GM11168 (cell line): ENCODE data around the gene CHSY1.

Source experiments
- in situ Hi-C: fragments of 300-500 bp; cut with MboI; formaldehyde crosslinking; loops from one replicate; pipeline ENCODE4 v1.12.0; 2022; ENCODE audit warnings: low sequenced_read_pairs; ENCODE audit not compliant: unreplicated experiment

The CHSY1 gene

GRCh38 chr15:101143321-101143720 lies 108.5 kb downstream of the CHSY1 start:
- in situ Hi-C loops = no loop called here

- in situ Hi-C loops = no loop called here
These were observed 109.1 kb downstream of the CHSY1 start for GRCh38 chr15:101142711-101143110.

- in situ Hi-C loops = no loop called here
These were observed 109.8 kb downstream of the CHSY1 start for GRCh38 chr15:101141926-101142527.

GRCh38 chr15:101140697-101141065 lies 111.2 kb downstream of the CHSY1 start:
- in situ Hi-C loops = no loop called here

- in situ Hi-C loops = no loop called here
These were observed 111.7 kb downstream of the CHSY1 start for GRCh38 chr15:101139986-101140696.

- in situ Hi-C loops = no loop called here
These were observed 112.7 kb downstream of the CHSY1 start for GRCh38 chr15:101138913-101139880.

GRCh38 chr15:101138086-101138660 lies 113.7 kb downstream of the CHSY1 start:
- in situ Hi-C loops = no loop called here

- in situ Hi-C loops = no loop called here
These were observed 114.4 kb downstream of the CHSY1 start for GRCh38 chr15:101137312-101137940.

- in situ Hi-C loops = no loop called here
These were observed 115.2 kb downstream of the CHSY1 start for GRCh38 chr15:101136381-101137268.

GRCh38 chr15:101135532-101136166 lies 116.2 kb downstream of the CHSY1 start:
- in situ Hi-C loops = no loop called here

- in situ Hi-C loops = no loop called here
These were observed 117.1 kb downstream of the CHSY1 start for GRCh38 chr15:101134780-101135179.

- in situ Hi-C loops = no loop called here
These were observed 118.0 kb downstream of the CHSY1 start for GRCh38 chr15:101133751-101134261.

GRCh38 chr15:101133181-101133460 lies 118.7 kb downstream of the CHSY1 start:
- in situ Hi-C loops = no loop called here

- in situ Hi-C loops = no loop called here
These were observed 119.3 kb downstream of the CHSY1 start for GRCh38 chr15:101132390-101133180.

GRCh38 chr15:101131489-101132389 lies 120.1 kb downstream of the CHSY1 start:
- in situ Hi-C loops = no loop called here

GRCh38 chr15:101129851-101130380 lies 121.9 kb downstream of the CHSY1 start:
- in situ Hi-C loops = no loop called here
